ENCODE measurements around the gene UMODL1.
"Not testable (repeated sequence)": the region's sequence is repeated elsewhere in the genome, so short reads cannot be mapped to it uniquely, and the experiment has no call there.

UMODL1 gene

DNA sequence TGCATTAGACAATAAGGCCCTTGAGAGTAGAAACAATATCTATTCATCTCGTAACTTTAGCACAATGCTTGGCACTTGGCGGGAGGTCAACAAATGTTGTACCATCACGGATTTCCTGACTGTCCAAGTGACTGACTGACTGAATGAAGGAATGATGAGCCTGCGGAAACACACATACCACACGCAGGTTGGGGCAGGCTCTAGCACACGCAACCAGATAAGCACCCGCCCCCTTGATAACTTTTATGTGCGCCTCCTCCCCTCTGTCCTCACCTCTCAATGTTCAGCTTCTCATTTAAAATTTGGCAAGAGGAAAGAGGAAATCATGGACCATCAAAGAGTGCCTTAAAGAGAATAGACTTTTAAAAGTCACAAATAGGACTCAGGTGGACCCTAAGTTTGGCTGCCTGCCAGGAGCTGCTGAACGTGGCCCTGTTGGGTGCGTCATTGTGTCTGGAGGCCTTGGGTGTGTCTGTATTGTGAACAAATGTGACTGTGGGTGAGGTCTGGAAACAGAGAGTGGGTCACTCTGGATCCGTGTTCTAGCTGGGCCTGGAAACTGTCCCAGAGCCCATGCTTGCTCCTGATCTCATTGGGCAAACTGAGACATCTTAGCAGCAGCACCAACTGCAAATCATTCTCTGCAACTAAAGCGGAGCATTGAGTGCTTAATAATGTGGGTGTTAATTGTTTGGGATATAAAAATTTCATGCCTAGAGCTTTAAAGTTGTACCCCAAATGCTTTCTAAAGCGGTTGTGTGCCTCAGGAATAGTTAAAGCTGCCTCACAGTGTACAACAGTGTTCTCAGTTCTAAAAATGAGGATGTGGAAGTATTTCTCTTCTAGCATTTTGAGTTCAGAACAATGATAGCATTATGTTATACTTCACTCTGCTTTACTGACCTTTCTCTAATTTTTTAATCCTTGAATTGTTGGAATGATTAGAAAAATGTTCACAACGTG, 100.3 kb downstream of the UMODL1 start:
- TF ChIP-seq, protein P1, sequence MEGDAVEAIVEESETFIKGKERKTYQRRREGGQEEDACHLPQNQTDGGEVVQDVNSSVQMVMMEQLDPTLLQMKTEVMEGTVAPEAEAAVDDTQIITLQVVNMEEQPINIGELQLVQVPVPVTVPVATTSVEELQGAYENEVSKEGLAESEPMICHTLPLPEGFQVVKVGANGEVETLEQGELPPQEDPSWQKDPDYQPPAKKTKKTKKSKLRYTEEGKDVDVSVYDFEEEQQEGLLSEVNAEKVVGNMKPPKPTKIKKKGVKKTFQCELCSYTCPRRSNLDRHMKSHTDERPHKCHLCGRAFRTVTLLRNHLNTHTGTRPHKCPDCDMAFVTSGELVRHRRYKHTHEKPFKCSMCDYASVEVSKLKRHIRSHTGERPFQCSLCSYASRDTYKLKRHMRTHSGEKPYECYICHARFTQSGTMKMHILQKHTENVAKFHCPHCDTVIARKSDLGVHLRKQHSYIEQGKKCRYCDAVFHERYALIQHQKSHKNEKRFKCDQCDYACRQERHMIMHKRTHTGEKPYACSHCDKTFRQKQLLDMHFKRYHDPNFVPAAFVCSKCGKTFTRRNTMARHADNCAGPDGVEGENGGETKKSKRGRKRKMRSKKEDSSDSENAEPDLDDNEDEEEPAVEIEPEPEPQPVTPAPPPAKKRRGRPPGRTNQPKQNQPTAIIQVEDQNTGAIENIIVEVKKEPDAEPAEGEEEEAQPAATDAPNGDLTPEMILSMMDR (IDR thresholded peaks at IDR 0.05; ENCODE audit: extremely low read depth, missing control alignments) = no peak
- DNase-seq (ENCODE audit: low spot score) = no peak

DNA sequence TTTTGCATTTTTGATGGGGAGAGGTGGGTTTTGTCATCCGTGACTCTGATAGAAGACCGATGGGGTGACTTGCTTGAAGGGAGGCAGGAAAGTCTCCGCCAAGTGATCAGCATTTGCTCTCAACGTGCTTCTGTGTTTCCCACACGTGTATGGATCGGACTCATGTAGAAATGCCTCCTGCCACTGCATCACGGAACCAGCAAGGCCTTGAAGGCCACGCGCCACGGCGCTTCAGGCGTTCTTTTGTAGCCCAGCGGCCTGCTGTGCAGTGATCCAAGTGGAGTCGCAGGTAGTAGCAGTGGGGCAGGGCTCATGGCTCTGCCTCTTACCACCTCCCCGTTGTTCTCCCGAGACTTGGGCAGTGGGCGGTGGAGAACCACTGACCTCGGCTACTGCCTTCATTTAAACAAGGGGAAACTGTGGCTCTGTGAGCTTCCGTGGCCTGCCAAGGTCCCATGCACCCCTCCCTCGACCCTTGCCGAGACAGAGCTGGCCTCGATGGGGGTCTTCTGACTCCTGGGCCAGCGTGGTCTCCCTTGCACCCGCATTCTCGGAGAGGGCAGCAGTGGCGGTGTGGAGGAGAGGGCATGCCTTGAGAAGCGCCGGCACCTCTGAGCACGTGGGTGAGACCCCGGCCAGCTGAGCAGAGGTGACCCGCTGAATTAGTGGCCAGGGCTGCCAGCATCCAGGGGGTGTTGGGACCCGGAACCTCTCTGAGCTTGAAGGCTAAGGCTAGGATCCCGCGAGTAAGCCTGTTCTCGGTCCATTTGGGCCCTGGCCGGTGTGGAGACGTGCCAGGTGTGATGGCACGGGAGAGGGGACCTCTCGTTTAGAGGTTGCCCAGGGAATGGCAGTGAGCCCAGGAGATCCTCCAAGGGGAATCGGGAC, 101.7 kb downstream of the UMODL1 start:
- TF ChIP-seq, protein P1 (IDR thresholded peaks at IDR 0.05; ENCODE audit: extremely low read depth, missing control alignments) = no peak
- DNase-seq (ENCODE audit: low spot score) = no peak

DNA sequence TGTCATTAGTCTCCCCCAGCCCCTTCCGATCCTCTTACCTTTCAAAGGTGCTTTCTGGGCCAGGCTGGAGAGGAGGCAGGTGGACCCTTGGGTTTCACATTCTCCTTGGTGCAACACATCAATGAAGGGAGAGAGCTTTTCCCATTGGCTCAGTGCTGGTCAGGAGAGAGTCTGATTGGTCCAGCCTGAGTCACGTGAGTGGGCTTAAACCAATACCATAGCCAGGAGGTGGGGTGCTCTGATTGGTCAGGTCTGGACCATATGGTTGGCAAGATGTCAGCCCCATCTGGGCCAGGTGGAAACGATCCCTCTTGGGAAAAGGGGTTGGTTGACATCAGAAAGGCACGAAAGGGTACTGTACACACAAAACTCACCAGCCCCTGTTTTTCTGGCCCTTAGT, 103.1 kb downstream of the UMODL1 start:
- no peak for DNase-seq (ENCODE audit: low spot score)
- TF ChIP-seq, protein P1 (IDR thresholded peaks at IDR 0.05; ENCODE audit: extremely low read depth, missing control alignments) = no peak

GRCh38 chr21:42175110-42175710, 104.1 kb downstream of the UMODL1 start:
- DNase-seq (ENCODE audit: low spot score) = no peak
- TF ChIP-seq, protein P1 (IDR thresholded peaks at IDR 0.05; ENCODE audit: extremely low read depth, missing control alignments) = no peak

GRCh38 chr21:42176859-42177258, 105.7 kb downstream of the UMODL1 start:
- DNase-seq (ENCODE audit: low spot score) = no peak
- TF ChIP-seq, protein P1 (IDR thresholded peaks at IDR 0.05; ENCODE audit: extremely low read depth, missing control alignments) = no peak

DNA sequence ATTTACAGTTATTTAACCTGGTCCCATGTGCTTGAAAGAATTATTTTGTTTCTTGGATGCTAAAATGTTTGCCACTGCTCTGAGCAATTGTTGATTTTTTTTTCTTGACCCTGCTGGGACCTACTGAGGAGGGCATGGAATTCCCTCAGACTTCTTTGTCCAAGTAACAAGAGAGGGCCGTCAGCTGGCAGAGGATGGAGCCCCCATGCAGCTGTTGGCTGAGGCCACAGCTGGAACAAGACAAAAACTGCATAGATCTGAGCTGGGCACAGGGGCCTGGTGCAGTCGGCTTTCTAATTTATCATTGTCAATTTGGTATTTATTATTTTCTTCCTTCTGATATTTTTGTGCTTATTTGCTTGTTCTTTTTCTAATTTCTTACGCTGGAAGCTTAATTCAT, 108.2 kb downstream of the UMODL1 start:
- TF ChIP-seq, protein P1 (IDR thresholded peaks at IDR 0.05; ENCODE audit: extremely low read depth, missing control alignments) = no peak
- DNase-seq (ENCODE audit: low spot score) = no peak

GRCh38 chr21:42180001-42180400, 108.9 kb downstream of the UMODL1 start:
- not testable (repeated sequence) for DNase-seq (ENCODE audit: low spot score)
